Esophagus muscularis mucosa (tissue), 4 donors: ENCODE measurements around the gene LETM1.

ENCODE experiments used
- CTCF ChIP-seq, 3 experiments: fragments of 200-600 bp in 2 of 3; fragments of 450-650 bp in 1 of 3; sonication (generic) in 2 of 3; IDR thresholded peaks; one replicate each; pipeline ENCODE4 v1.5.1; 2017 to 2019; ENCODE audit warnings: antibody characterized with exemption in 3 of 3, mild to moderate bottlenecking in 2 of 3, moderate library complexity in 1 of 3
- EP300 ChIP-seq: sonication (generic); formaldehyde crosslinking; IDR thresholded peaks from one replicate; pipeline ENCODE4 v1.6.1; 2017; ENCODE audit warnings: antibody characterized with exemption
- POLR2A ChIP-seq: fragments of 450-650 bp; IDR thresholded peaks from one replicate; pipeline ENCODE4 v1.6.1; 2017; ENCODE audit warnings: antibody characterized with exemption, moderate library complexity, mild to moderate bottlenecking, low read depth
- POLR2AphosphoS5 ChIP-seq, 2 donors: sonication (generic); formaldehyde crosslinking; IDR thresholded peaks; one replicate each; pipeline ENCODE4 v1.6.1; 2017; ENCODE audit warnings: antibody characterized with exemption in 2 of 2

- TF ChIP-seq CTCF (IDR thresholded peaks at IDR 0.05) (no peak), POLR2A (no peak), EP300 (no peak), POLR2AphosphoS5 (IDR thresholded peaks at IDR 0.05) (no peak)
Measured at GRCh38 chr4:1786544-1787362, 69.2 kb downstream of the LETM1 start.
